ENCODE results near the gene GOPC. TPM values are rescaled to one million over a fixed set of nuclear protein-coding genes. Genes with fewer than 3 reads are reported as not detected.

Gene GOPC
- total RNA-seq, 2 experiments from 2014 or later: 20.1 to 29.1 TPM

DNA sequence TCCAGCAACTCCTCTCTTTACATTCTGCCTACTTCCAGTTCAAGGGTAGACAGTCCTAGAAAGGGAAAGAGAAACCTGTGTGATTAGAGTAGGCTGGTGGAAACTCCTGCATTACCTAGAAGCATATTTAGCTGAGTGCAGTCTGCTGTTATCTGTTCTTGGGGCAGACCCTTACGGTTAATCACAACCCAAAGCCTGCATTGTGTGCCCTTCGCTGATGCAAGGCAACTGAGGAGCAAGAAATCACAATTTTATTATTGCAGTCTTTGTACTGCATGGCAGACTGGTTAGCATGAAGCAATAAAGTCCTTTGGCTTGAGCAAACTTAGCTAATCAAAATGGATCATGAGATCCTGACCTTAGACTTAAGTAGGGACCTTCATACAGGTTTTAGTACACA is 1.5 kb upstream of the GOPC start:
- no peak overlapping the region for H3K4me2 ChIP-seq (ENCODE audit: low read length)
- POLR2A ChIA-PET: interaction anchor here (1.2 to 1.3 kb wide), 2 partner anchors 15 to 33 kb away, joined by 3 read pairs; no protein-coding TSS in a partner anchor
- H3K79me2 ChIP-seq (ENCODE audit: insufficient read depth, low read depth, low read length): peaks cover 33% of the 10 kb centered on the region
- BruUV-seq (replicated peaks): no TSS peak
- no peak for TF ChIP-seq EZH2phosphoT487 (IDR thresholded peaks at IDR 0.05; ENCODE audit: borderline replicate concordance, low read depth, low read length)
- TF ChIP-seq, protein P1, sequence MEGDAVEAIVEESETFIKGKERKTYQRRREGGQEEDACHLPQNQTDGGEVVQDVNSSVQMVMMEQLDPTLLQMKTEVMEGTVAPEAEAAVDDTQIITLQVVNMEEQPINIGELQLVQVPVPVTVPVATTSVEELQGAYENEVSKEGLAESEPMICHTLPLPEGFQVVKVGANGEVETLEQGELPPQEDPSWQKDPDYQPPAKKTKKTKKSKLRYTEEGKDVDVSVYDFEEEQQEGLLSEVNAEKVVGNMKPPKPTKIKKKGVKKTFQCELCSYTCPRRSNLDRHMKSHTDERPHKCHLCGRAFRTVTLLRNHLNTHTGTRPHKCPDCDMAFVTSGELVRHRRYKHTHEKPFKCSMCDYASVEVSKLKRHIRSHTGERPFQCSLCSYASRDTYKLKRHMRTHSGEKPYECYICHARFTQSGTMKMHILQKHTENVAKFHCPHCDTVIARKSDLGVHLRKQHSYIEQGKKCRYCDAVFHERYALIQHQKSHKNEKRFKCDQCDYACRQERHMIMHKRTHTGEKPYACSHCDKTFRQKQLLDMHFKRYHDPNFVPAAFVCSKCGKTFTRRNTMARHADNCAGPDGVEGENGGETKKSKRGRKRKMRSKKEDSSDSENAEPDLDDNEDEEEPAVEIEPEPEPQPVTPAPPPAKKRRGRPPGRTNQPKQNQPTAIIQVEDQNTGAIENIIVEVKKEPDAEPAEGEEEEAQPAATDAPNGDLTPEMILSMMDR (conservative IDR thresholded peaks at IDR 0.05; ENCODE audit: low read length): no peak
- peaks cover 7% of the 10 kb centered on the region for H3K36me3 ChIP-seq (ENCODE audit: insufficient read depth, low read length)
- no peak overlapping the region for H3K27ac ChIP-seq (ENCODE audit: low read depth, low read length, poor library complexity, severe bottlenecking)
- CTCF ChIA-PET (ENCODE audit: unreplicated experiment): interaction anchor here (2.7 kb wide), 1 partner anchor 14 kb away, joined by 7 read pairs; no protein-coding TSS in a partner anchor
- H3K9me3 ChIP-seq (ENCODE audit: low read length): no peaks in the 10 kb centered on the region
- H3K4me3 ChIP-seq (ENCODE audit: low read depth, low read length, poor library complexity, severe bottlenecking): no peak overlapping the region
- no peaks in the 10 kb centered on the region; the same call in 1 of the 2 replicates for H3K9me2 ChIP-seq (ENCODE audit: insufficient read depth, low read length)
- H2AFZ ChIP-seq (ENCODE audit: low read length): no peak overlapping the region
- intact Hi-C loops (cut with micrococcal nuclease; ENCODE audit: unreplicated experiment): loop anchor here (2.0 kb wide), 2 partner anchors 47 to 71 kb away; partner anchors contain the start of gene NUS1
- H4K20me1 ChIP-seq (ENCODE audit: insufficient read depth, low read length): peaks cover 9% of the 10 kb centered on the region; the same call in 1 of the 2 replicates
- H3K4me1 ChIP-seq (ENCODE audit: insufficient read depth, low read length, poor library complexity, severe bottlenecking): peaks cover 33% of the 10 kb centered on the region
- no peak for DNase-seq (ENCODE audit: low spot score)

- no peak for TF ChIP-seq EZH2phosphoT487 (IDR thresholded peaks at IDR 0.05; ENCODE audit: borderline replicate concordance, low read depth, low read length)
- TF ChIP-seq, protein P1 (conservative IDR thresholded peaks at IDR 0.05; ENCODE audit: low read length): no peak
- H4K20me1 ChIP-seq (ENCODE audit: insufficient read depth, low read length): peaks cover 9% of the 10 kb centered on the region; the same call in 1 of the 2 replicates
- intact Hi-C loops (cut with micrococcal nuclease; ENCODE audit: unreplicated experiment): loop anchor here (2.0 kb wide), 1 partner anchor 72 kb away; the partner anchor contains the start of gene NUS1
- peak overlapping the region; percentile 72 for H3K4me2 ChIP-seq (ENCODE audit: low read length)
- H3K36me3 ChIP-seq (ENCODE audit: insufficient read depth, low read length): peaks cover 14% of the 10 kb centered on the region
- H2AFZ ChIP-seq (ENCODE audit: low read length): peak overlapping the region; percentile 83
- CTCF ChIA-PET (ENCODE audit: unreplicated experiment): interaction anchor here (1.4 to 2.7 kb wide), 2 partner anchors 9 to 13 kb away, joined by 4 to 7 read pairs; no protein-coding TSS in a partner anchor
- peak overlapping the region; percentile 53 for H3K27ac ChIP-seq (ENCODE audit: low read depth, low read length, poor library complexity, severe bottlenecking)
- H3K9me3 ChIP-seq (ENCODE audit: low read length): no peaks in the 10 kb centered on the region
- TSS peak; percentile 97 for BruUV-seq (replicated peaks)
- H3K4me1 ChIP-seq (ENCODE audit: insufficient read depth, low read length, poor library complexity, severe bottlenecking): peaks cover 36% of the 10 kb centered on the region
- DNase-seq (ENCODE audit: low spot score): no peak
- POLR2A ChIA-PET: interaction anchor here (1.1 to 2.0 kb wide), 4 partner anchors 14 to 38 kb away, joined by 3 to 18 read pairs (median 4); no protein-coding TSS in a partner anchor
- peaks cover 41% of the 10 kb centered on the region for H3K79me2 ChIP-seq (ENCODE audit: insufficient read depth, low read depth, low read length)
- H3K4me3 ChIP-seq (ENCODE audit: low read depth, low read length, poor library complexity, severe bottlenecking): peak overlapping the region; percentile 92
- no peaks in the 10 kb centered on the region; the same call in 1 of the 2 replicates for H3K9me2 ChIP-seq (ENCODE audit: insufficient read depth, low read length)
Observed at GRCh38 chr6:117602899-117603588, 733 bp upstream of the GOPC start.
